ENCODE results near the gene ZNF474.

Gene ZNF474

DNA sequence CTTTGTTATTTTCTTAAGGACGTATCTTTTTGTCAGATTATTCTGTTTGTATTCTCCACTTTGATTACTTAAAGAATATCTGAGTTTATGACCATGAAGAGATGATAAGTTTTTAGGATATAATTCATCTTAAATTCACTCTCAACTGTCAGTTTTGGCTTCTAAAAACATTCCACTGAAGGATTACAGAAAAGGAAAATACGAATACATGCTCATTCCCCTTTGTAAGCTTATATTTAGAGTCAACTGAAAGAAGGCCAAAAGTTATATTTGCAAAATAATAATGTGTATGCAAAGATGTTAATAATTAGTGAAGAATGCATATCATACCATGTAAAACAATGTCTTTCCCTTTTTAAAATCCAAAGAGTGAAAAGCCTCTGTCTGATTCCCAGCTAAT, 52.5 kb downstream of the ZNF474 start:
- DNase-seq (ENCODE audit: low spot score) = no peak

DNA sequence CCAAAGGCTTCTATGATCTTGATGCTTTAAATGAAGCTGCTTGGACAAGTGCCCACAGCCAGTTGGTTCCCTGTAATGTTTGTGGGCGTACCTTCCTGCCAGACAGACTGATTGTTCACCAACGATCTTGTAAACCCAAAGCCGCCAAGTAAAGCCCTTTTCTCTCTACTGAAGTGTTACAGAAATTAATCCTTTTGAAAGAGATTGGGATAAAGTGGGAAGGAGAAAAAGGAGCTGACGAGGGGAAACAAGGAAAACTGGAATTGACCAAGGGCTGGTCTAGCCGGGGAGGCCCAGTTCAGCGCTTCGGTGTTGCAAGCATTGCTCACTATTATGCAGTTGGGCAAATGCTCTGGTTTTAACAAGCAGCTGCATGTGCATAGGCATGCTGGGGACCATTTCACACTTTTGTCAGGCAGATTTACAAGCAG, 53.2 kb downstream of the ZNF474 start:
- no peak for DNase-seq (ENCODE audit: low spot score)

- DNase-seq (ENCODE audit: low spot score) = no peak
Measured at GRCh38 chr5:122183098-122183787, 53.9 kb downstream of the ZNF474 start.

DNA sequence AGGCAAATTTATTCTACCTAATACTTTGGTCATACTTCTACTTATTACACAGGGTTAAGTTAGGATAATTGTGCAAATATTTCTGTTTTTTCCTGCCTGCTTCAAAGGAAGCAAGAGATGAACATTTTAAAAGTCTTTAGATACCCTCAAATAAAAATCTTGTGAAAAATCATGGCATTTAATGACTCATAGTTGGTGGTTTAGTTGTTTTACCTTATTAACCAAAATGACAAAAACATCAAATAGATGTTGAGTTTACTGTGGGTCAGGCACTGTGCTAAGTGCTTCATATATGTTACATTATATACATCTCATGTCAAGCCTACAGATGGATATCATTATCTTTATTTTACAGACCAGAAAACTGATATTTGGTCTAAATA, 54.4 kb downstream of the ZNF474 start:
- no peak for DNase-seq (ENCODE audit: low spot score)

DNA sequence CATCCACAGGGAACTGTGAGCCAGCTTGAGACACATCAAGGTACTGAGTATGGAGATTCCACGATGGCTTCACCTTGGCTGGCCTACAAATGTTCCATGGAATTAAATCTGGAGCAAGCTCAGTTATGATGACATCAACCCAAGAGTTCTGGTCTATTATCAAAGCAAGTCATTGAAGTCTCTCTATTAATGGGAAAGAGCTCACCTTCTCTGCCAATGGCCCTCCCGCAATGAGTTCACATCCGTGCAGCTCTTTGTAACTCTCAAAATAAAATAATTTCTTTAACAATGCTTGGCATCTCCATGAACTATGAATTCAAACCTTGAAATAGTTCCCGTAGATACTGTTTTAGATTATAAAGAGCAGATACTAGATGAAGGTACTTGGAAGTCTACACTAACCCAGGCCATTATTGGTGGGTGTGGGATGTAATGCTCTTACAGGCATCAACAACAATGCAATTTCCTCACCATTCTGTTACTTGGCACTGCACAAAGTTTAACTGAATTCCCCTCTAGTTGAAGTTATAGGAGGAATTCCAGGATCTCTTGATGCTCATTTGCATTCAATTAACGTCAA, 55.4 kb downstream of the ZNF474 start:
- no peak for DNase-seq (ENCODE audit: low spot score)

GRCh38 chr5:122187426-122187825, 58.1 kb downstream of the ZNF474 start:
- no peak for DNase-seq (ENCODE audit: low spot score)

DNA sequence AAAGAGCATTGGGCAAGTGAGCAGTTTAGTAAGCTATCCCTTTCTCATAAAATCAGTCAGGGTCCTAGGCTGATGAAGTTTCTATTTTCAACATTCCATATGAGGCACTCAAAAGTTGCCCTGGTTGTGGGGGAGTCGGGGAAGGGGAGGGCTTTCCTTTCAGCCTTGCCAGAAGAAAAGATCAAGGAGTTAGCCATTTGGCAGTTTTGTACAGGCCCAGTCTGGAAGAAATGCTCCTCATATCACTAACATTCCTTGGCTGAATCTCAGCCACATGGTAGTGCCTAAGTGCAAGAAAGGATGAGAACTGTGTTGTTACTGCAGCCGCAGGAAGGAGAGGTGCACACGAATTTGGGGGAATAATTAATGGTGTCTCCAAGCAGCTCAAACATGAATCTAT, 60.8 kb downstream of the ZNF474 start:
- DNase-seq (ENCODE audit: low spot score) = no peak

DNA sequence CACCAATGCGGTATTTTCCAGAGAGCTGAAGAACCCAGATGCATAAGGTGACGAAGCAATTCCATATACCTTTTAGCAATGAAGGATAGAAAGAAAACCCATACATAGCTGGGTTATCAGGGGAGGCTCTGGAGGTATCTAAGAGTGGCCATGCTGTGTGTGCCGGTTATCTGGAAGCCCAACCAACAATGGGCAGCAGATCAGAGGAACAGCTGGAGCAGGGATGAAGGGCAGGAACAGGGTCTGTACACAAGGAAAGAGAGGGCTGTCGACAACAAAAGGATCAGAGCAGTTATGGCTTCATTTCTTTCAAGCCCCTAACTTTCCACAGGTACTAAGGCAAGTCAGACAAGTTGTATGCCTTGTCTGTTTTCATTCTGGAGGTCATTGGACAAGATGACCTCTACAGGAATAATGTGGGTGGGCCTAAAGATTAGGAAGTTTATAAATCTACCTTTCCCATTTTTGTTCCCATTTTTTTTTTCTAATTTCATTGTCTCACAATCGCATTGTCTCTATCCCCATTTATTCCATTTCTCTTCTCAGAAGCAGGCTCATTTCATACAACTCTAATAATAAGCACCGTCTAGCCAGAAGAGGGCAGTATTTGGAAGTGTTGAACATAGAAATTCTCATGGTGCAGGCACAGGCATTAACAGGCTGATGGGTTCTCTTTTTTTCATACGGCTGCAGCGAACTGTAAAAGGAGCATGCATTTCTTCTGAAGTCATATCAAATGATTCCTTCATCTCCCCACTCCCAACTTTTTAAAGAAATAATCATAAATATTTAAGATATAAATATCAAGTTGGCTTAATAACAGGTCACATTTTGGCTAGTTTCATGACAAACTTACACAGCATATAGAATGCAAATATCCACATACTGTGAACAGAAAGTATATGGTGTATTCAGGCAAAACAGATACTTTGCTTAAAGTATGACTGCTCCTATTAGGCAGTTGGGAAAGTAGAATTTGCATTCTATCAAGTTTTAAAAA, 63.5 kb downstream of the ZNF474 start:
- no peak for DNase-seq (ENCODE audit: low spot score)

- peak; percentile 22 for DNase-seq (ENCODE audit: low spot score)
Measured at GRCh38 chr5:122195802-122196394, 66.6 kb downstream of the ZNF474 start.

DNA sequence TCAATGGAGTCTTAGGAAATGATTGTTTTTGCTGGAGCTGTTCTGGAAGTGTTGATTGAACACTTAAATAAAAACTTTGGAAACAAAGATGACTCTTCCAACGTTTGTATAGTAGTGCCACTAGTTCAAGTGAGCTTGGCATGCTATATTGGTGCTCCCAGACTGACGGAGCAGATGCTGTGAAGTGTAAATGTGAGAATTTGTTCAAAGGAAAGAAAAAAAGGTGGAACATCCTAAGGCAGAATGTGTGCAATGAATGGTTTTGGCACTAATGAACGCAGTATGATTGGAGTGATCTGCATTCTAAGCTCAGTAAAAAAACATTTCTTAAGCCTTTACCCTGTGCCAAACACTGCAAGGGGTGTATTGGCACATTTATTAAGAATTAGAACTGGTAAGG, 69.8 kb downstream of the ZNF474 start:
- no peak for DNase-seq (ENCODE audit: low spot score)

- no peak for DNase-seq (ENCODE audit: low spot score)
Measured at GRCh38 chr5:122200450-122200849, 71.1 kb downstream of the ZNF474 start.

DNA sequence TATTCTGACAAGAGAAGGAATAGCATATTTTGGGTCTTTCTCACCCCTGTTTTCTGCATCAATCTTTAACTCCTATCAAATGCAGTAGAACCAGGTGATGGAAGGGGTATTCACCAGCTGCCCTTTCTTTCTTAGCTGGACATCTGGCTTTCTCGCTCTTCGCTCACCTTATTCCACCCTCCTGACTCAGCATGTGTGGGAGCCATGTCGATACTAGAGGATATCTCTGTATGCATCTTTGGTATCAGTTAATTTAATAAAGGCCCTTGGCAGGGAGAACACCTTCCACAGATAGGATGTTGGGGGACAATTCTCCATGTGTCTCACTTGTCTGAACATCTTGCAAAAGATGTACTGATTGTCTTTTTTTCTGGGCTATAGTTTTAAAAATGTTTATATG, 71.5 kb downstream of the ZNF474 start:
- no peak for DNase-seq (ENCODE audit: low spot score)

GRCh38 chr5:122201365-122201764, 72.0 kb downstream of the ZNF474 start:
- no peak for DNase-seq (ENCODE audit: low spot score)

DNA sequence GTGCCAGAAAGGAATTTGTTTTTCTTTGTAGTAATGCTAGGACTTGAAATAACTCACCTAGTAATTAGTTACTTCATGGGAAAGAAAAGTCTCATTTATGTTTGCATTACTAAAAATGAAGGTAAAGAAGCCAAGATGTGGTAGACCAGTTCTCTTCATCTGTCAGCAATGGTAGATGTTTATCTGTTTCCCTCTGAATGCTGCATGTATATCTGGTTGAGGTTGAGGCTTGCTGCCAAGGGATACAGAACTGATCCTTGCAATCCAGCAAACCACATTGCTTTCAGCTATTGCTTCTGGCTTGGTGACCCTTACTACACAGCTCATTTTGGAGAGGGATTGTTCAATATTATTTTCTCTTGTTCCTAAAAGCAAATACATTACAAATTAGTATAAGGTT, 73.6 kb downstream of the ZNF474 start:
- no peak for DNase-seq (ENCODE audit: low spot score)

Data from HuH-7.5 (cell line).